K562 (cell line): ENCODE results near the gene FIZ1. TPM values are rescaled to one million over a fixed set of nuclear protein-coding genes. Genes with fewer than 3 reads are reported as not detected.

ENCODE experiments used
- ATF2 ChIP-seq: sonication (generic); formaldehyde crosslinking; IDR thresholded peaks from 2 replicates; pipeline ENCODE4 v1.8.1; 2022; ENCODE audit warnings: missing genetic modification reagents
- GABPB1 ChIP-seq: sonication (generic); formaldehyde crosslinking; IDR thresholded peaks from 2 replicates; pipeline ENCODE4 v1.8.0; 2022; ENCODE audit warnings: mild to moderate bottlenecking, missing genetic modification reagents
- HCFC1 ChIP-seq: IDR thresholded peaks from 2 replicates; pipeline ENCODE4 v1.6.1; 2012; ENCODE audit warnings: low read depth, low read length, improper control_type of control experiment
- MAZ ChIP-seq, 2 experiments: fragments of 450-650 bp in 1 of 2; sonication (generic) in 1 of 2; formaldehyde crosslinking; IDR thresholded peaks in 1 of 2; conservative IDR thresholded peaks in 1 of 2; 2 replicates each; pipeline versions ENCODE4 v1.4.0 to v1.5.0; 2020; ENCODE audit warnings: mild to moderate bottlenecking in 1 of 2, missing genetic modification reagents in 1 of 2
- NFXL1 ChIP-seq: fragments of 450-650 bp; formaldehyde crosslinking; IDR thresholded peaks from 2 replicates; pipeline ENCODE4 v1.4.0; 2021; ENCODE audit warnings: mild to moderate bottlenecking
- NUFIP1 ChIP-seq: fragments of 450-650 bp; IDR thresholded peaks from 2 replicates; pipeline ENCODE4 v1.6.1; 2018; ENCODE audit not compliant: partially characterized antibody
- RBM15 ChIP-seq: fragments of 200-400 bp; formaldehyde crosslinking; IDR thresholded peaks from 2 replicates; pipeline ENCODE4 v1.6.1; 2018; ENCODE audit warnings: mild to moderate bottlenecking, low read length, moderate library complexity; ENCODE audit not compliant: insufficient read depth
- SREBF2 ChIP-seq: sonication (generic); formaldehyde crosslinking; IDR thresholded peaks from 2 replicates; pipeline ENCODE4 v1.4.0; 2020; ENCODE audit warnings: mild to moderate bottlenecking, missing genetic modification reagents
- TSC22D4 ChIP-seq: fragments of 450-650 bp; IDR thresholded peaks from 2 replicates; pipeline ENCODE4 v1.6.1; 2016; ENCODE audit warnings: missing genetic modification characterization, missing biosample characterization, control low read depth
- ZBTB40 ChIP-seq, 2 experiments: fragments of 450-650 bp in 1 of 2; sonication (generic) in 1 of 2; formaldehyde crosslinking in 1 of 2; IDR thresholded peaks; 2 replicates each; pipeline versions ENCODE4 v1.7.1 to v1.9.0; 2016 to 2022; ENCODE audit warnings: inconsistent platforms in 1 of 2, mild to moderate bottlenecking in 1 of 2, missing genetic modification reagents in 1 of 2
- ZNF740 ChIP-seq, 3 experiments: fragments of 200-800 bp in 1 of 3; sonication (Bioruptor generic) in 1 of 3; sonication (generic) in 1 of 3; formaldehyde crosslinking in 1 of 3; IDR thresholded peaks; 2 replicates each; pipeline versions ENCODE4 v1.6.1 to v1.8.0; 2016 to 2022; ENCODE audit warnings: mild to moderate bottlenecking in 2 of 3, missing compliant biosample characterization in 2 of 3, missing genetic modification characterization in 2 of 3, missing genetic modification reagents in 1 of 3
- polyA plus RNA-seq, 8 experiments: library from polyadenylated mRNA; depleted of rRNA in 4 of 8; stranded (reverse) in 5 of 8; unstranded in 3 of 8; fragments of >200 nt; fragmentation: Nextera tagmentation in 2 of 8; fragmentation: Illumina TruSeq in 1 of 8; extraction: Ambion mirVana in 2 of 8; extraction: Trizol in 1 of 8; gene quantifications; 2 replicates each; pipeline versions ENCODE4 v1.2.1 to v1.2.3, GENCODE V29; 2011 to 2014; ENCODE audit warnings: inconsistent platforms in 1 of 8, missing spikeins in 1 of 8
- total RNA-seq, 7 experiments: library from RNA; depleted of rRNA in 6 of 7; stranded (reverse); fragments of >200 nt in 6 of 7; fragmentation: Illumina TruSeq in 2 of 7; extraction: Trizol in 2 of 7; gene quantifications; 2 replicates each; pipeline versions ENCODE4 v1.2.1 to v1.2.3, GENCODE V29; 2011 to 2021; ENCODE audit warnings: low replicate concordance in 1 of 7

The FIZ1 gene
- total and polyA plus RNA-seq, 9 of the 15 experiments (the other 6 are each of a cell fraction or from before 2014, with no cell fraction given) = 0.79 to 17.5 (median 5.5) TPM

GRCh38 chr19:55600662-55601028 lies 1.3 kb upstream of the FIZ1 start (continued):
- TF ChIP-seq ATF2 (CRISPR knock-in tag) (no peak), RBM15 (no peak), NUFIP1 (no peak), ZBTB40 (IDR thresholded peaks at IDR 0.05) (0 out of 2 replicates have a peak, but pooled peaks have one; percentile 35), ZBTB40 (CRISPR knock-in tag; IDR thresholded peaks at IDR 0.05) (no peak), SREBF2 (CRISPR knock-in tag) (no peak), NFXL1 (CRISPR knock-in tag) (no peak), MAZ (CRISPR knock-in tag; conservative IDR thresholded peaks at IDR 0.05 in 1 of 2, IDR thresholded peaks at IDR 0.05 in 1 of 2) (0 out of 4 replicates have a peak, but pooled peaks of 1 of the 2 experiments have one; percentile 15), GABPB1 (CRISPR knock-in tag) (0 out of 2 replicates have a peak, but pooled peaks have one; percentile 16), TSC22D4 (tag) (no peak), ZNF740 (CRISPR knock-in tag; IDR thresholded peaks at IDR 0.05) (peak; percentile 83), ZNF740 (tag; IDR thresholded peaks at IDR 0.05) (no peak), HCFC1 (no peak)
